ENCODE results near the gene SNU13.
"Not testable (repeated sequence)": the region's sequence is repeated elsewhere in the genome, so short reads cannot be mapped to it uniquely, and the experiment has no call there.

Gene SNU13

DNA sequence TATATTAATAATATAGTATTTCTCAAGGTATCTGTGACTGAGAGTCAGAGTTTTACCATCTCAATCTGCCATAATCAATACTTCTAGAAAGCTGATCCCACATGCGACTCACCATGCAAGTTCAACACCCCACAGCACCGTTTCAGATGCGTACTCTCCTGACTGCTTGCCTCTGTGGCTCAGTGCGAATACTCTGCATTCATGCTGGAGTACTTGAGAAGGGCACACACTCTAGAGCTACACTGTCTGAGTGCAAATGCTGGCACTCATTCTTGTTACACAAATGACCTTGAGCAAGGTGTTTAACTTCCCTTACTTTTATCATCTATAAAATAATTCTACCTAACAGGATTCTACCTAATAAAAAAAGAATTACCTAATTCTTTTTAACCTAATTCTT is 12.5 kb downstream of the SNU13 start:
- DNase-seq: no peak

DNA sequence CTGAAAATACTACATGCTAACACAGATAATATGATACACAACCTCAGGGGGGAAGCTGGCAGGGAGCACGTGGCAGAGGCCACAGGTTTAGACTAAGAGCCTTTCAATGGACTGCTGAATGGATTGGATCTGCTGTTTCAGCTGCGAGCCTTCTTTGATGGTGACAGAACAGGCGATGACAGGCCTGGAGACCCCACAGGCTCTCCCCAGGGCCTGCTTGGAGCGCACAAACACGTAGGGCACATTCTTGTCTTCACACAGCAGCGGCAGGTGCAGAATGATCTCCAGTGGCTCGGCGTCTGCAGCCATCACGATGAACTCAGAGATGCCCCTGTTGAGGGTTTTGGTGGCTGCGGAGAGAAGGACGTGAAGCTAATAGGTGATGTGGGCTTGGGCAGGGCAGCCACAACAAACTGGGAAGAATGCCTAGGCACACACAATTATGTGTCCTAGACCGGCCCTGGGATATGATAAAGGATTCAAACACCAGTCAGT is 13.8 kb downstream of the SNU13 start:
- no peak for DNase-seq

DNA sequence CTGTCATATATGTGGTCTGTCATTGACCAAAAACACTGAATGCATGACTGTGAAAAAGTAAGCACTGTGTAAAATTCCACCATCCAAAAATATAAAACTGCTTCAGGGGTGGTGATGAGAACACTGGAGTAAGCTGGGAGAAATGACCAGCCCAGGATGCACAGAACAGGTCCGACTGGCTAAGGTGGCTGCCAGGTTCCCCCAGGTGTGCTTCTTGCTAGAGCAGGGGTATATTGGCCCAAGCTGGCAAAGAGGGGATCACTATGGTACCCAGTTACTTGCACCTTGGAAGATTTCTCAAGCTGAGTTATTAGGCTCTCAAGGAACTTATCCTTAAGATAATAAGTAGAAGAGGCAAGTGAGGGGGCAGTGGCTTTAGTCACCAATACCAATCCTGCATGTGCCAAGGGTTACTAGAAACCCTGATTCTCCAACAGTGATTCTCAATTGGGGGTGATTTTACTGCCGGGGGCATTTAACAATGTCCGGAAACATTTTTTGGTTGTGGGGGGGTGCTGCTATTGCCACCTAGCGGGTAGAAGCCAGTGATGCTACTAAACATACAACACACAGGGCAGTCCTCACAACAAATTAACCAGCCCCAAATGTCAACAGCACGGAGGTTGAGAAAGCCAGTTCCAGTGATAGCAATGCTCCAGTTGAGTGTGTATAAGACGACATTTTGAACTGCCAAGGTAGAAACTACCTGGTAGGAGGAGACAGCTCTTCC is 15.7 kb downstream of the SNU13 start:
- DNase-seq: no peak

DNA sequence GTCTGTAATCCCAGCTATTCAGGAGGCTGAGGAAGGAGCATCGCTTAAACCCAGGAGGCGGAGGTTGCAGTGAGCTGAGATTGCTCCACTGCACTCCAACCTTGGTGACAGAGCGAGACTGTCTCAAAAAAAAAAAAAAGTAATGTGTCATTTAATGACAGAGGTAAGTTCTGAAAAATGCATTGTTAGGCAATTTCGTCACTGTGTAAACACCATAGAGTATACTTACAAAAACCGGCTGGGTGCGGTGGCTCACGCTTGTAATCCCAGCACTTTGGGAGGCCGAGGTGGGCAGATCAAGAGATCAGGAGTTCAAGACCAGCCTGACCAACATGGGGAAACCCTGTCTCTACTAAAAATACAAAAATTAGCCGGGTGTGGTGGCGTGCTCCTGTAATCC is 16.6 kb downstream of the SNU13 start:
- DNase-seq: not testable (repeated sequence)

DNA sequence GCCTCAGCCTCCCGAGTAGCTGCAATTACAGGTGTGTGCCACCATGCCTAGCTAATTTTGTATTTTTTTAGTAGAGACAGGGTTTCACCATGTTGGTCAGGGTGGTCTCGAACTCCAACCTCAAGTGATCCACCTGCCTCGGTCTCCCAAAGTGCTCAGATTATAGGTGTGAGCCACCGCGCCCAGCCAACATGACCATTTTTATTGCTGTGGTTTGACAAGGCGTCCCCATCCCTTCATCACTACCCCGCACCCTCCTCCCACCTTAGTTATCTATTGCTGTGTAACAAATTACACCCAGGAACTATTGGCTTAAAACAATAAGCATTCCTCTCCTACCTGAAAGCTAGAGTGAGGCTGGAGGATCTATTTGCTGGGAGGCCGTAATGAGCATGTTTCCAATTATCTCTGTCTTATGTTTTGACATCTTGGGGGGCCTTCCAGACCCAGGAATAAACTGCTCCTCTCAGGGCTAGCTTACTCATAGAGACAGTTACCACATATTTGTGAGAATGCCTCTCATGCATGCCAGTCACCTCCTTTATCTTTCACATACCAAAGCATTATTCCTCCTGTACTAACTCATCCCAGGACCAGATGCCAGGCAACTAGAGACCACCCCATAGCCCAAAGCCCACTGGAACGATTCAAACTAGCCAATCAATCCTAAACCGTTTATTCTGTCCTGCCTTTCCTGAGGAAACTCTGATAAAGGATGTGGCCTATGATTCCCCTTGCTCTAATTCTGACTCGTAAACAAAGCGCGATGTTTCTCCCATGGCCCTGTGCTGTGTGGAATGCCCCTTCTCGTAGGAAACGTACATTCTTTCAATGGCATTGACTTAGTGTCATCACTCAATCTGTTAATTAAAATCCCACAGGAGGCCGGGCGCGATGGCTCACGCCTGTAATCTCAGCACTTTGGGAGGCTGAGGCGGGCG is 19.4 kb downstream of the SNU13 start:
- no peak for DNase-seq

DNA sequence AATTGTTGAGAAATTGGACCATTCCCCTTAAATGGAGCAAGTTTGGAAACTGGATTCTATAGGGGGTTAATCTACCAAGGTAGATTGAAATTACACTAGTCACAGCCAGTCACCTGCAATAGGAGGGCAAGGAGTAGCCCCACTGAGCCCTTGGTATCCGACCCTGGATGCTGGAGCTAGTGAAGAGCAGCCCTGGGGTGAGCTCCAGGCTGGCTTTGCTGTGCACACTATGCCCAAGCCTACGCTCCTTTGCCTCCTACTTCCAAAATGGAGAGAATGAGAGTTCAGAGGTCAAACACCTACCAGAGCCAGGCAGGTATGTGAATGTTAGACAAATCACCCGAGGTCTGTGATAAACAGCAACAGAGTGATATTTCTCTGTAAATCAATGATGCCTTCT is 23.7 kb downstream of the SNU13 start:
- DNase-seq: no peak

DNA sequence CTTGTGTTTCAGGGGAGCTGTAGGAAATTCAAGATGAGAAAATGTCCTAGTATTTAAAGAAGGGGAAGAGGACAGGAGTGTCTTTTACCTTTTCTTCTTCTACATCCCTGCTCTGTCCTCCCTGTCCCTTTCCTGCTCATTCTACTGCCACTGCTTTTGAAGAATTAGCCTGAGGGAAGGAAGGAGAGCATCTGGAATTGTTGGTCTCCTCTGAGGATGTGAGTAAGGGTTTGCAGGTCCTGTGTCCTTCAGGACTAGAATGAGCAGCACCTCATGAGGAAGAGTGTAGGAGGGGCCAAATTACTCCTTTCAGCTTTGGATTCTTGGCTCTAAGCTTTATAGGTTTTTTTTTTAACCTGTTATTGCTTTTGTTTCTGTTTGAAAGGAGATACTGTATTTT is 24.2 kb downstream of the SNU13 start:
- DNase-seq: no peak

DNA sequence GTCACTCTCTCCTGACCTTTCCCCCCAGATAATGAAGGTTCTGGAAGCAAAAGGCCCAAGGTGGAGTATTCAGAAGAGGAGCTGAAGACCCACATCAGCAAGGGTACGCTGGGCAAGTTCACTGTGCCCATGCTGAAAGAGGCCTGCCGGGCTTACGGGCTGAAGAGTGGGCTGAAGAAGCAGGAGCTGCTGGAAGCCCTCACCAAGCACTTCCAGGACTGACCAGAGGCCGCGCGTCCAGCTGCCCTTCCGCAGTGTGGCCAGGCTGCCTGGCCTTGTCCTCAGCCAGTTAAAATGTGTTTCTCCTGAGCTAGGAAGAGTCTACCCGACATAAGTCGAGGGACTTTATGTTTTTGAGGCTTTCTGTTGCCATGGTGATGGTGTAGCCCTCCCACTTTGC is 25.1 kb downstream of the SNU13 start:
- not testable (repeated sequence) for DNase-seq

DNA sequence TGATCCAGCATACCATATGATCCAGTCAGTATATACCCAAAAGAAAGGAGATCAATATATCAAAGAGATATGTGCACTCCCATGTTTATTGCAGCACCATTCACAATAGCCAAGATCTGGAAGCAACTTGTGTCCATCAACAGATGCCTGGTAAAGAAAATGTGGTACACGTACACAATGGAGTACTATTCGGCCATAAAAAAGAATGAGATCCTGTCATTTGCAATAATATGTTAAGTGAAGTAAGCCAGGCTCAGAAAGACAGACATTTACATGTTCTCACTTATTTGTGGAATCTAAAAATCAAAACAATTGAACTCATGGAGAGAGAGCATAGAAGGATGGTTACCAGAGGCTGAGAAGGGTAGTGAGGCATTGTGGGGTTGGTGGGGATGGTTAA is 27.0 kb downstream of the SNU13 start:
- DNase-seq: no peak

DNA sequence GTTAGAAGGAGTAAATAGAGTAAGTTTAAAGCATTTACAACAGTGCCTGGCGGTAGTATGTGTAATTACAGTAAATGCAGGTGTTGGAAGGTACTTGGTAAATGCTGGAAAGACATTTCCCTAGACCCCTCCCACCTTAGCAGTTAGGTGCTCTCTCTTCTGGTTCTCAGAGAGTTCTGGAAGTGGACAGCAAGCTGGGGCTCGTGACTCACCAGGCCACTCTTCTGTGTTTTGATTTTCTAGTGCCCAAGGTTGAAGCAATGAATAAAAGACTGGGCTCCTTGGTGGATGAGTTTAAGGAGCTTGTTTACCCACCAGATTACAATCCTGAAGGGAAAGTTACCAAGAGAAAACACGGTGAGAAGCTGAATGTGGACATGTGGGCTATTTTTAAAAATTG is 27.6 kb downstream of the SNU13 start:
- DNase-seq: no peak

DNA sequence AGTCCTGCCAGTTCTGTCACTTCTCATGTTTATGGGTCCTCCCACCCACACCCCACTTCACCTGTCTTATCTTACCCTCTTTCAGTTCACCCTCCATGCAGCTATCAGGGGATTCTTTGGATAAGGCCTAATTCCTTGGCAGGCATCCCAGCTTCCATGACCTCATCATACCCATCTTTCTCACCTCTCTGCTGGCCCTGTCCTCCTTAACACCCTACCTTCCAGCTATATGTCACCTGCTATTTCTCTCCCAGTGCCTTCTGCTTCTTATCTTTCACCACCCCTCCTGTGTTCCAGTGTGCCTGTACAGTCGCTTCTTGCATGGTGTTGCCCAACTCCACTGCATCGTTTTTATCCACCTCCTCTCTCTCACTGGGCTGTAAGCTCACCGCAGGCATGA is 28.3 kb downstream of the SNU13 start:
- DNase-seq: no peak

DNA sequence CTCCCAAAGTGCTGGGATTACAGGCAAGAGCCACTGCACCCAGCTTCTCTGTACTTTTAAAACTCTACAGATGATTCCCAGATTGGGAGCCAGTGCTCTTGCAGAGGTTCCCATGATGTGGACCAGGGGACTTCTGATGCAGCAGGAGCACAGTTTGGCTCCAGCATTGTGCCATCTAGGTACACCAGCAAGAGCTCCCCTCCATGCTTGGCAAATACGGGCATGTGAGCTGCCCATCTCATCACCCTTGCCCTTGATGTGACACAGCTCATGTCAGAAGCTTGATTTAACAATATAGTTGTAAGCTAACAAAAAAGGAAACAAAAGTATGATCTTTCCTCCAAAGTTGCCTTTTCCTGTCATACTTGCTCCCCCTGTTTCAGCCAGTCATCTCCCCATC is 28.7 kb downstream of the SNU13 start:
- DNase-seq: no peak

DNA sequence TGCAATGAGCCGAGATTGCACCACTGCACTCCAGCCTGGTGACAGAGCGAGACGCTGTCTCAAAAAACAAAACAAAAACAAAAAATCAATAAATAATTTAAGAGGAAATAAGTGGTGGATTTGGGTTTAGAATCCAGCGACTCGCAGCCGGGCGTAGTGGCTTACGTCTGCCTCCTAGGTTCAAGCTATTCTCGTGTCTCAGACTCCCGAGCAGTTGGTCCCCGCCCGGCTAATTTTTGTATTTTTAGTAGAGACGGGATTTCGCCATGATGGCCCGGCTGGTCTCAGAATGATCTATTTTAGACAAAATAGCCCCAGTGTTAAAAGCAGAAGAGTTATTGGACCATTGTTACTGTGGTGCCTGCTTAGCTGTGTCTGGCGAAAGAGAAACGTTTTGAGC is 29.8 kb downstream of the SNU13 start:
- no peak for DNase-seq

DNA sequence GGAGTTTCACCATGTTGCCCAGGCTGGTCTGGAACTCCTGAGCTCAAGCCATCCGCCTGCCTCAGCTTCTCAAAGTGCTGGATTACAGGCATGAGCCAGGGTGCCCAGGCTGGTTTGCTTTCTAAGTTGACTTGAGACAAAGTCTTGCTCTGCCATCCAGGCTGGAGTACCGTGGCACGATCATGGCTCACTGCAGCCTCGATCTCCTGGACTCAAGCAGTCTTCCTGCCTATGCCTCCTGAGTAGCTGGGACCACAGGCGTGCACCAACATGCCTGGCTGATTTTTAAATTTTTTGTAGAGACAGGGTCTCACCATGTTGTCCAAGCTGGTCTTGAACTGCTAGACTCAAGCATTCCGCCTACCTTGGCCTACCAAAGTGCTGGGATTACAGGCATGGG is 31.0 kb downstream of the SNU13 start:
- no peak for DNase-seq

DNA sequence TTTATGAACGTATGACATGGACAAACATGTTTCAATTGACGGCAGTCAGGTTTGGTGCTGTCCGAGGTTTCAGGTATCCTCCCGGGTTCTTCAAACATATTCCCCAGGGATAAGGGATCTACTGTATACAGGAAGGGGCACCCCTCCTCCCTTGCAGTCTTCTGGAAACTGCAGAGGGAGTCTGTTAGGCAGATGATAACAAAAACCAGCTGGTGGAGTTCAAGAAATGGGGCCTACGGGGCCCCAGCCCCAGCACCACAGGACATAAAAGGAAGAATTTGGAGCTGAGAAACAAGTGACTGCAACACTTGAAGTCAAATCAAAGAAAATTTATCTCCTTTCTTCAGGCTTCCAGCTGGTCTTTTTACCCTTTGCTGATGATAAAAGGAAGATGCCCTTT is 32.1 kb downstream of the SNU13 start:
- DNase-seq: no peak

DNA sequence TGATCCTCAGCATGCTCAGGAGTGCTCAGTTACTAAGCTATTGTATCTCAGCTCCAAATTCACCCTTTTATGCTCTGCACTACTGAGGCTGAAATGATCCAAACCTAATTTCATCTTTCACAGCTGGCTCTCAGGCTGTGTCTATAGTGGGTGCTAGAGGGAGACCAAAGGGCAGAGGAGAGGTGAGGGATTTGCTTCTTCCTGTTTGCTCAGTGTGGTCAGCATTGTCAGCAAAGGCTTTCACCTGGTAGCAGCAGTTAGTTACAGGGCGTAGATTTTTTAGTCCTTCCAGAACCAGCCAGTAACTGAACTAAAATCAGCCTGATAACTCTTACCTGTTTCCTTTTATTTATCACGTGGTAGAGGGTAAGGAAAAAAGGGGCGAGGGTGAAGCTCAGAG is 34.3 kb downstream of the SNU13 start:
- no peak for DNase-seq

DNA sequence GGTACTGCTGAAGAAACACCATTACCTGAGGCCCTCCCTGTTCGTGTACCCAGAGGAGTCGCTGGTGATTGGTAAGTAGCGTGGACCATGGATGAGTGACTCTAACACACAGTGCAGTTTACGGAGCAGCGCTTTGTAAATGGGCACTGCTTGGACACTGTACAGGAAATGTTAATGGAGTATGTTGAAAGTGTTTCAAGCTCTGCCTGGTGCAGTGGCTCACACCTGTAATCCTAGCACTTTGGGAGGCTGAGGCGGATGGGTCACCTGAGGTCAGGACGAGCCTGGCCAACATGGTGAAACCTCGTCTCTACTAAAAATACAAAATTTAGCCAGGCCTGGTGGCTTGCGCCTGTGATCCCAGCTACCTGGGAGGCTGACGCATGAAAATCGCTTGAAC is 37.8 kb downstream of the SNU13 start:
- DNase-seq: no peak

DNA sequence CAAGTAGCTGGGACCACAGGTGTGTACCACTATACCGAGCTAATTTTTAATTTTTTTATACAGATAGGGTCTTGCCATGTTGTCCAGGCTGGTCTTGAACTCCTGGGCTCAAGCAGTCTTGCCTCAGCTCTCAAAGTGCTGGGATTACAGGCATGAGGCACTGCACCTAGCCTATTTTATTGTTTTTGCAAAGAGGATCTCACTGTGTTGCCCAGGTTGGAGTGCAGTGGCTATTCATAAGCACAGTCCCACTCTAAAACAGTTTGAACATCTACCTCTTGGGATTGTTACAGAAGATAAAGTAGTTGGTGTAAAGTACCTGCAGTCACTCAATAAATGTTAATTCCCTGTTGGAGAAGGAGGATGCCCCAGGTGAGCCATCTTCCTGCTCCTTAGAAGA is 38.4 kb downstream of the SNU13 start:
- DNase-seq: no peak

DNA sequence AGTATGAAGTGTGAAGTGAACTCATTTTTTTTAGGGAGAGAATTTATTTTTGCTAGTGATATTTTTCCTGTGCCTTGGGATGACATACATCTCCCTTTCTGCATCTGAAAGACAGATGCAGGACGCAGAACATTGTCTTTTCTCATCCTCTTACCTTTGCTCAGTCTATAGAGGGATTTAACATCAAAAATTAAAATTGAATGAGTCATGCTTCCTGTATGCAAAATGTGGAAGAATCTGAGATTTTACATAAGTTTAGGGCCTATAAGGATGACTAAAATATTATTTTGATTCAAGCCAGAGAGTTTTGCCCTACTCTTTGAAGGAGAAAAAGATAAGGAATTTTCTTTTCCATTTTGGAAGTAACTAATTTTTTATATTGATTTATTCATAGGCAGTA is 40.2 kb downstream of the SNU13 start:
- no peak for DNase-seq

DNA sequence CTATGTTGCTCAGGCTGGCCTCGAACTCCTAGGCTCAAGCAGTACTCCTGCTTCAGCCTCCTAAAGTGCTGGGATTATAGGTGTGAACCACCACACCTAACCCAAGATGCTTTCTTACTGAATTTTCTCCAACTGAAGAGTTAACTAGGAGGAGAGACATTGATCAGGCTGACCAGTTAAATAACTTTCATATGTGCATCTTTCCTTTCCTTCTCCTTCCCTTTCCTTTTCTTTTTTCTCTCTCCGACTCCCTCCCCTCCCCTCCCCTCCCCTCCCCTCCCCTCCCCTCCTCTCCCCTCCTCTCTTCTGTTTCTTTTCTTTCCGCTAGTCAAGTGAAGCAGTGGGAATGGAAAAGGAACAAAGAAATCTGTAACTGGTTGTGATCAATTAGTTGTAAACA is 40.9 kb downstream of the SNU13 start:
- no peak for DNase-seq

DNA sequence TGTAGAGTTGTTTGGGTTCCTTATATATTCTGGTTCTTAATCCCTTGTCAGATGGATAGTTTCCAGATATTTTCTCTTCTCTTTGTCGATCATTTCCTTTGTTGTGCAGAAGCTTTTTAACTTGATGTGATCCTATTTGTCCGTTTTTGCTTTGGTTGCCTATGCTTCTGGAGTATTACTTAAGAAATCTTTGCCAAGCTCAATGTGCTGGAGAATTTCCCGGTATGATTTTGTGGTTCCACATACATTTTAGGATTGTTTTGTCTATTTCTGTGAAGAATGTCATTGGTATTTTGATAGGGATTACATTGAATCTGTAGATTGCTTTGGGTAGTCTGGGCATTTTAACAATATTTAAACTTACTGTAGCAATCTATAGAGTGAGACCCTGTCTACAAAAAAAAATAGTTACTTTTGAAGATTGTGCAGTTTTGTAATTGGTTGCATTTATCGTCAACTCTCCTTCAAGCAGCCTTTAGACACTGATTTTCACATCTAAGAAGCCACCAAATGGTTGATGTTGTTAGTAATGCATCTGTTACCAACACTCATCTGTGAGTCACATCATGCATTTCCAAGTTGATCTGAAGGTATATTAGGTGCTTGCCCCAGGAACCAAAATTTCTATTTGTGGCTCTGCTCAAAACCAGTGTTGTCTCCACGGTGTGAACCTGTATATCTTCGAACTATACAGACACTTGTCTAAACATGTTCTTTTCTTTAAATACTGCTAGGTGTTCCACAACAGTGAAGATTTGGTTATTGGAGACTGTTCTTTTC is 46.1 kb downstream of the SNU13 start:
- no peak for DNase-seq

DNA sequence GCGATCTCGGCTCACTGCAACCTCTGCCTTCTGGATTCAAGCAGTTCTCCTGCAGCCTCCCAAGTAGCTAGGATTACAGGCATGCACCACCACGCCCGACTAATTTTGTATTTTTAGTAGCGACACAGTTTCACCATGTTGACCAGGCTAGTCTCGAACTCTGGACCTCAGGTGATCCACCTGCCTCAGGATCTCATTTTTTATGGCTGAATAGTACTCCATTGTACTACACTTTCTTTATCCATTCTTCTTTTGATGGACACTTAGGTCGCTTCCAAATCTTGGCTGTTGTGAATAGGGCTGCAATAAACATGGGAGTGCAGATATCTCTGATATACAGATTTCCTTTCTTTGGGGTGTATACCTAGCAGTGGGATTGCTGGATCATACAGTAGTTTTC is 46.8 kb downstream of the SNU13 start:
- no peak for DNase-seq

DNA sequence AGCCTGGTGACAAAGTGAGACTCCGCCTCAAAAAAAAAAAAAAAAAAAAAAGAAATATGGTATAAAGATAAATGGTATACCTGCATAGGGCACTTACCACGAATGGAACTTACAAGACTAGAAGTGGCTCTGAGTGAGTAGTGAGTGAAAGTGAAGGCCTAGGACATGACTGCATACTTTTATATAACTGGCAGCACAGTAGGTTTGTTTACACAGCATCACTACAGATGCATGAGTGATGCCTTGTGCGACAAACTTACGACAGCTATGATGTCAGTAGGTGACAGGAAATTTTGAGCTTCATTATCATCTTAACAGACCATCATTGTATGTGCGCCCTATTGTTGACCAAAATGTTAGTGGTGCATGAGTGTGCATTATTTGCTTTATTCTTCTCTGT is 49.9 kb downstream of the SNU13 start:
- DNase-seq: no peak

DNA sequence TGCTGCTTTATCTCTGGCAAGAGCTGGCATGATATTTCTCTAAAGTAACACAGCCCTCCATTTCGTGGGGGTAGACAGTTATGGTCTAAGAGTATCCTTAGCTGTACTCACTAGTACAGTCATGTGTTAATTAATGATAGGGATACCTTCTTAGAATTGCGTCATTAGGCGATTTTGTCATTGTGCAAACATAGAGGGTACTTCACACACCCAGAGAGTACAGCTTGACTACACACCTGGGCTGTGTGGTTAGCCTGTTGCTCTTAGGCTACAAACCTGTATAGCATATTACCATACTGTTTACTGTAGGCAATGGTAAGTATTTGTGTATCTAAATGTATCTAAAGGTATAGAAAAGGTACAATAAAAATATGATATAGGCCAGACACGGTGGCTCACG is 50.5 kb downstream of the SNU13 start:
- DNase-seq: no peak

All from SIG-M5 (cell line).